Naive thymus-derived CD4-positive, alpha-beta T cell (primary cell): ENCODE data around the gene TBC1D1. TPM values are rescaled to one million over a fixed set of nuclear protein-coding genes. Genes with fewer than 3 reads are reported as not detected.
A peak's percentile ranks its signal among the peaks of the same experiment; 100 is the strongest.

Experiments
- ATAC-seq: fragments of 150-1000 bp; cut with Tn5 transposase; 2 replicates; pipeline ENCODE4 v1.10.0; 2021; ENCODE audit warnings: mild to moderate bottlenecking, moderate library complexity
- CTCF ChIA-PET: fragments of 350-600 bp; sonication (Branson Sonifier 250); formaldehyde crosslinking; loops from one replicate; lab custom pipeline; 2021; ENCODE audit warnings: antibody characterized with exemption; lab: Charles Lee
- POLR2A ChIA-PET: fragments of 350-600 bp; sonication (Branson Sonifier 250); formaldehyde crosslinking; loops from one replicate; lab custom pipeline; 2021; ENCODE audit warnings: antibody characterized with exemption, inconsistent platforms; lab: Charles Lee
- DNase-seq, 9 donors: peaks; one replicate each; pipeline versions ENCODE4 v3.0.0 to v3.0.0-alpha.2; 2020 to 2022; ENCODE audit warnings: mixed read lengths in 1 of 9
- H3K27ac ChIP-seq: one replicate; pipeline ENCODE4 v1.7.0; 2013; ENCODE audit warnings: mild to moderate bottlenecking, low read depth, low read length, moderate library complexity
- H3K27me3 ChIP-seq, 2 donors: one replicate each; pipeline ENCODE4 v1.7.0; 2013; ENCODE audit warnings: low read length in 2 of 2, mild to moderate bottlenecking in 2 of 2, moderate library complexity in 2 of 2; ENCODE audit not compliant: control insufficient read depth in 2 of 2, insufficient read depth in 2 of 2
- H3K36me3 ChIP-seq, 3 experiments: 1 replicate in 2 of 3; 2 replicates in 1 of 3; pipeline ENCODE4 v1.7.0; 2013; ENCODE audit warnings: low read length in 3 of 3, mild to moderate bottlenecking in 3 of 3, moderate library complexity in 1 of 3; ENCODE audit not compliant: insufficient read depth in 3 of 3, control insufficient read depth in 2 of 3
- H3K4me1 ChIP-seq, 2 donors: one replicate each; pipeline ENCODE4 v1.7.0; 2013; ENCODE audit warnings: low read length in 2 of 2, mild to moderate bottlenecking in 2 of 2, moderate library complexity in 1 of 2; ENCODE audit not compliant: control insufficient read depth in 2 of 2, insufficient read depth in 2 of 2
- H3K4me3 ChIP-seq: 2 replicates; pipeline ENCODE4 v1.7.0; 2013; ENCODE audit warnings: mild to moderate bottlenecking, low read length
- H3K9me3 ChIP-seq, 3 experiments: 1 replicate in 2 of 3; 2 replicates in 1 of 3; pipeline ENCODE4 v1.7.0; 2013; ENCODE audit warnings: low read length in 3 of 3; ENCODE audit not compliant: control insufficient read depth in 2 of 3
- H3K27ac Mint-ChIP-seq, 9 donors: one replicate each; pipeline ENCODE4 v1.8.0; 2020 to 2022; ENCODE audit warnings: mixed read lengths in 9 of 9, mild to moderate bottlenecking in 8 of 9, moderate library complexity in 5 of 9, inconsistent platforms in 2 of 9
- H3K27me3 Mint-ChIP-seq, 5 donors: one replicate each; pipeline ENCODE4 v1.8.0; 2021 to 2022; ENCODE audit warnings: mixed read lengths in 5 of 5, mild to moderate bottlenecking in 1 of 5
- H3K36me3 Mint-ChIP-seq, 5 donors: one replicate each; pipeline ENCODE4 v1.8.0; 2020 to 2022; ENCODE audit warnings: mixed read lengths in 5 of 5, mild to moderate bottlenecking in 3 of 5, inconsistent platforms in 1 of 5
- H3K4me1 Mint-ChIP-seq, 7 donors: one replicate each; pipeline ENCODE4 v1.8.0; 2020 to 2022; ENCODE audit warnings: mixed read lengths in 7 of 7, mild to moderate bottlenecking in 3 of 7, inconsistent platforms in 1 of 7
- H3K4me3 Mint-ChIP-seq, 10 donors: one replicate each; pipeline ENCODE4 v1.8.0; 2020 to 2022; ENCODE audit warnings: mild to moderate bottlenecking in 10 of 10, mixed read lengths in 10 of 10, moderate library complexity in 6 of 10, inconsistent platforms in 2 of 10
- H3K9me3 Mint-ChIP-seq, 11 donors: one replicate each; pipeline ENCODE4 v1.8.0; 2020 to 2022; ENCODE audit warnings: mixed read lengths in 11 of 11, mild to moderate bottlenecking in 4 of 11, inconsistent platforms in 1 of 11, moderate library complexity in 1 of 11
- intact Hi-C, 2 donors: fragments of 100-400 bp; cut with micrococcal nuclease; formaldehyde crosslinking; loops; one replicate each; pipeline ENCODE4 v1.15.1; 2023
- polyA plus RNA-seq, 2 donors: library from polyadenylated mRNA; unstranded; fragments of 300-500 nt; fragmentation: Illumina TruSeq; gene quantifications; one replicate each; pipeline ENCODE4 v1.2.3, GENCODE V29; 2021
- total RNA-seq, 6 experiments: library from RNA in 5 of 6; stranded (reverse) in 5 of 6; gene quantifications; 1 replicate in 5 of 6; 2 replicates in 1 of 6; pipeline ENCODE4 v1.2.3 and lab custom pipeline; 2021 to 2026

TBC1D1 gene
- total and polyA plus RNA-seq, 7 experiments from 2014 or later, result 19.4 to 66.8 (median 46.9) TPM

GRCh38 chr4:37935026-37935425, 44.1 kb downstream of the TBC1D1 start:
- DNase-seq, result no peak
- intact Hi-C loops, result no loop called here
- CTCF ChIA-PET, result no interaction called here
- no peak overlapping the region for H3K27ac Mint-ChIP-seq
- POLR2A ChIA-PET, result no interaction called here
- H3K4me3 Mint-ChIP-seq, result no peak overlapping the region
- Histone ChIP-seq H3K9me3 (no peaks in the 10 kb centered on the region), H3K27me3 (no peaks in the 10 kb centered on the region), H3K4me3 (no peak overlapping the region), H3K27ac (no peak overlapping the region), H3K36me3 (peaks cover 0 to 17% (median 0%) of the 10 kb centered on the region in 3 experiments), H3K4me1 (no peaks in the 10 kb centered on the region)
- H3K27me3 Mint-ChIP-seq, result no peaks in the 10 kb centered on the region
- no peak for ATAC-seq
- H3K36me3 Mint-ChIP-seq, result peaks cover 13 to 42% (median 25%) of the 10 kb centered on the region in 5 donors
- peaks cover 2 to 12% (median 5%) of the 10 kb centered on the region in 7 donors for H3K4me1 Mint-ChIP-seq
- H3K9me3 Mint-ChIP-seq, result peaks cover 1 to 23% (median 8%) of the 10 kb centered on the region in 11 donors

GRCh38 chr4:37936889-37937498, 46.1 kb downstream of the TBC1D1 start:
- H3K36me3 ChIP-seq, result peaks cover 0 to 17% (median 0%) of the 10 kb centered on the region in 3 experiments
- ChIA-PET CTCF (no interaction called here), POLR2A (no interaction called here)
- H3K27ac ChIP-seq, result no peak overlapping the region
- H3K9me3 Mint-ChIP-seq, result peaks cover 1 to 30% (median 8%) of the 10 kb centered on the region in 11 donors
- no peaks in the 10 kb centered on the region for H3K9me3 ChIP-seq
- no peak overlapping the region for H3K27ac Mint-ChIP-seq
- H3K4me3 Mint-ChIP-seq, result no peak overlapping the region
- peaks cover 13 to 44% (median 32%) of the 10 kb centered on the region in 5 donors for H3K36me3 Mint-ChIP-seq
- H3K4me1 Mint-ChIP-seq, result peaks cover 2 to 22% (median 19%) of the 10 kb centered on the region in 7 donors
- ATAC-seq (no peak), DNase-seq (no peak)
- H3K4me3 ChIP-seq, result no peak overlapping the region
- H3K27me3 Mint-ChIP-seq, result no peaks in the 10 kb centered on the region
- no peaks in the 10 kb centered on the region for H3K27me3 ChIP-seq
- intact Hi-C loops, result no loop called here
- H3K4me1 ChIP-seq, result no peaks in the 10 kb centered on the region

GRCh38 chr4:37938208-37938607, 47.3 kb downstream of the TBC1D1 start:
- H3K4me3 Mint-ChIP-seq, result no peak overlapping the region
- no peak overlapping the region for H3K4me3 ChIP-seq
- H3K36me3 ChIP-seq, result peaks cover 0 to 17% (median 0%) of the 10 kb centered on the region in 3 experiments
- DNase-seq (no peak), ATAC-seq (no peak)
- H3K4me1 Mint-ChIP-seq, result peaks cover 2 to 27% (median 24%) of the 10 kb centered on the region in 7 donors
- no peaks in the 10 kb centered on the region for H3K9me3 ChIP-seq
- ChIA-PET POLR2A (no interaction called here), CTCF (no interaction called here)
- no peak overlapping the region for H3K27ac ChIP-seq
- peaks cover 3 to 30% (median 10%) of the 10 kb centered on the region in 11 donors for H3K9me3 Mint-ChIP-seq
- peaks cover 13 to 50% (median 29%) of the 10 kb centered on the region in 5 donors for H3K36me3 Mint-ChIP-seq
- intact Hi-C loops, result no loop called here
- H3K27ac Mint-ChIP-seq, result no peak overlapping the region
- no peaks in the 10 kb centered on the region for H3K4me1 ChIP-seq
- H3K27me3 Mint-ChIP-seq, result no peaks in the 10 kb centered on the region
- H3K27me3 ChIP-seq, result no peaks in the 10 kb centered on the region

- POLR2A ChIA-PET, result no interaction called here
Observed at GRCh38 chr4:37946503-37947179, 55.8 kb downstream of the TBC1D1 start.

GRCh38 chr4:37948542-37948941, 57.7 kb downstream of the TBC1D1 start:
- peak; percentile 12 for ATAC-seq
- POLR2A ChIA-PET, result interaction anchor here (0.6 kb wide), 1 partner anchor 694 kb away, joined by 3 read pairs; no protein-coding TSS in a partner anchor
- Mint-ChIP-seq H3K4me3 (no peak overlapping the region), H3K4me1 (peaks cover 10 to 39% (median 30%) of the 10 kb centered on the region in 7 donors), H3K36me3 (peaks cover 8 to 57% (median 37%) of the 10 kb centered on the region in 5 donors), H3K27me3 (no peaks in the 10 kb centered on the region), H3K27ac (peak overlapping the region in 2 of 9 donors; percentile 1 to 6), H3K9me3 (peaks cover 0 to 3% (median 0%) of the 10 kb centered on the region in 11 donors)
- H3K4me1 ChIP-seq, result no peaks in the 10 kb centered on the region
- peaks cover 0 to 9% (median 0%) of the 10 kb centered on the region in 3 experiments for H3K36me3 ChIP-seq
- peak in 1 of 9 donors; percentile 13 for DNase-seq
- no peaks in the 10 kb centered on the region for H3K9me3 ChIP-seq
- intact Hi-C loops, result no loop called here
- H3K27ac ChIP-seq, result no peak overlapping the region
- no peaks in the 10 kb centered on the region for H3K27me3 ChIP-seq
- CTCF ChIA-PET, result no interaction called here
- H3K4me3 ChIP-seq, result no peak overlapping the region

More at GRCh38 chr4:37946503-37947179, 55.8 kb downstream of the TBC1D1 start:
- CTCF ChIA-PET, result interaction anchor here (0.6 kb wide), 1 partner anchor 145 kb away, joined by 3 read pairs; no protein-coding TSS in a partner anchor
- no peaks in the 10 kb centered on the region for H3K9me3 ChIP-seq
- Mint-ChIP-seq H3K27me3 (no peaks in the 10 kb centered on the region), H3K36me3 (peaks cover under 1 to 55% (median 30%) of the 10 kb centered on the region in 5 donors), H3K27ac (peak overlapping the region in 4 of 9 donors; percentile 1 to 68 (median 23)), H3K4me1 (peaks cover 10 to 50% (median 41%) of the 10 kb centered on the region in 7 donors), H3K9me3 (peaks cover 0 to 5% (median 1%) of the 10 kb centered on the region in 11 donors), H3K4me3 (no peak overlapping the region)
- no peak for DNase-seq
- no peaks in the 10 kb centered on the region for H3K27me3 ChIP-seq
- no peaks in the 10 kb centered on the region for H3K36me3 ChIP-seq
- H3K4me3 ChIP-seq, result no peak overlapping the region
- H3K4me1 ChIP-seq, result no peaks in the 10 kb centered on the region
- intact Hi-C loops, result no loop called here
- H3K27ac ChIP-seq, result no peak overlapping the region
- peak; percentile 37 for ATAC-seq

GRCh38 chr4:37949636-37950426, 58.9 kb downstream of the TBC1D1 start:
- DNase-seq, result no peak
- Mint-ChIP-seq H3K27ac (no peak overlapping the region), H3K4me3 (no peak overlapping the region), H3K9me3 (peaks cover 0 to 3% (median 0%) of the 10 kb centered on the region in 11 donors), H3K27me3 (no peaks in the 10 kb centered on the region), H3K4me1 (peaks cover 15 to 44% (median 32%) of the 10 kb centered on the region in 7 donors), H3K36me3 (peaks cover 8 to 63% (median 36%) of the 10 kb centered on the region in 5 donors)
- Histone ChIP-seq H3K4me3 (no peak overlapping the region), H3K9me3 (no peaks in the 10 kb centered on the region), H3K27me3 (no peaks in the 10 kb centered on the region), H3K4me1 (no peaks in the 10 kb centered on the region), H3K27ac (no peak overlapping the region), H3K36me3 (peaks cover 0 to 9% (median 0%) of the 10 kb centered on the region in 3 experiments)
- no peak for ATAC-seq
- POLR2A ChIA-PET, result no interaction called here
- intact Hi-C loops, result no loop called here
- CTCF ChIA-PET, result no interaction called here
